ENCODE measurements around the gene HMGCS2. TPM values are rescaled to one million over a fixed set of nuclear protein-coding genes. Genes with fewer than 3 reads are reported as not detected.

The HMGCS2 gene
- total and polyA plus RNA-seq, 9 of the 15 experiments (the other 6 are each of a cell fraction or from before 2014, with no cell fraction given), result 0.13 TPM; not detected in 8

GRCh38 chr1:119737040-119737682, 31.5 kb downstream of the HMGCS2 start (continued):
- TF ChIP-seq FOXA1 (IDR thresholded peaks at IDR 0.05; ENCODE audit: borderline replicate concordance) (no peak), ZC3H11A (IDR thresholded peaks at IDR 0.05; ENCODE audit: low read depth, low read length) (no peak), PRMT5 (CRISPR knock-in tag; IDR thresholded peaks at IDR 0.05) (no peak), LARP7 (IDR thresholded peaks at IDR 0.05) (0 out of 2 replicates have a peak, but pooled peaks have one; percentile 29), CBFA2T3 (IDR thresholded peaks at IDR 0.05) (peak; percentile 99), BRCA1 (IDR thresholded peaks at IDR 0.05) (no peak), BRCA1 (CRISPR knock-in tag; IDR thresholded peaks at IDR 0.05) (no peak), ZNF316 (IDR thresholded peaks at IDR 0.05) (peak; percentile 99), MAFG (tag; conservative IDR thresholded peaks at IDR 0.05) (peak; percentile 98), BRD4 (IDR thresholded peaks at IDR 0.05) (no peak), RFX1 (IDR thresholded peaks at IDR 0.05) (no peak), NCOA4 (IDR thresholded peaks at IDR 0.05; ENCODE audit: partially characterized antibody) (no peak), HSF4 (CRISPR knock-in tag; IDR thresholded peaks at IDR 0.05; ENCODE audit: borderline replicate concordance) (no peak), HNRNPL (IDR thresholded peaks at IDR 0.05; ENCODE audit: low read depth, low read length) (0 out of 2 replicates have a peak, but pooled peaks have one; percentile 7), ELF4 (CRISPR knock-in tag; IDR thresholded peaks at IDR 0.05) (peak; percentile 69; the same call in 1 of the 2 replicates), ZSCAN32 (CRISPR knock-in tag; IDR thresholded peaks at IDR 0.05) (no peak), SPI1 (IDR thresholded peaks at IDR 0.05; ENCODE audit: borderline replicate concordance, low read depth, low read length) (peak; percentile 19; the same call in 1 of the 2 replicates)
- TF ChIP-seq, protein P1, sequence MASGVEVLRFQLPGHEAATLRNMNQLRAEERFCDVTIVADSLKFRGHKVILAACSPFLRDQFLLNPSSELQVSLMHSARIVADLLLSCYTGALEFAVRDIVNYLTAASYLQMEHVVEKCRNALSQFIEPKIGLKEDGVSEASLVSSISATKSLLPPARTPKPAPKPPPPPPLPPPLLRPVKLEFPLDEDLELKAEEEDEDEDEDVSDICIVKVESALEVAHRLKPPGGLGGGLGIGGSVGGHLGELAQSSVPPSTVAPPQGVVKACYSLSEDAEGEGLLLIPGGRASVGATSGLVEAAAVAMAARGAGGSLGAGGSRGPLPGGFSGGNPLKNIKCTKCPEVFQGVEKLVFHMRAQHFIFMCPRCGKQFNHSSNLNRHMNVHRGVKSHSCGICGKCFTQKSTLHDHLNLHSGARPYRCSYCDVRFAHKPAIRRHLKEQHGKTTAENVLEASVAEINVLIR (CRISPR knock-in tag; IDR thresholded peaks at IDR 0.05), result no peak
- TF ChIP-seq, protein P2, sequence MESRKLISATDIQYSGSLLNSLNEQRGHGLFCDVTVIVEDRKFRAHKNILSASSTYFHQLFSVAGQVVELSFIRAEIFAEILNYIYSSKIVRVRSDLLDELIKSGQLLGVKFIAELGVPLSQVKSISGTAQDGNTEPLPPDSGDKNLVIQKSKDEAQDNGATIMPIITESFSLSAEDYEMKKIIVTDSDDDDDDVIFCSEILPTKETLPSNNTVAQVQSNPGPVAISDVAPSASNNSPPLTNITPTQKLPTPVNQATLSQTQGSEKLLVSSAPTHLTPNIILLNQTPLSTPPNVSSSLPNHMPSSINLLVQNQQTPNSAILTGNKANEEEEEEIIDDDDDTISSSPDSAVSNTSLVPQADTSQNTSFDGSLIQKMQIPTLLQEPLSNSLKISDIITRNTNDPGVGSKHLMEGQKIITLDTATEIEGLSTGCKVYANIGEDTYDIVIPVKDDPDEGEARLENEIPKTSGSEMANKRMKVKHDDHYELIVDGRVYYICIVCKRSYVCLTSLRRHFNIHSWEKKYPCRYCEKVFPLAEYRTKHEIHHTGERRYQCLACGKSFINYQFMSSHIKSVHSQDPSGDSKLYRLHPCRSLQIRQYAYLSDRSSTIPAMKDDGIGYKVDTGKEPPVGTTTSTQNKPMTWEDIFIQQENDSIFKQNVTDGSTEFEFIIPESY (CRISPR knock-in tag; IDR thresholded peaks at IDR 0.05), result no peak
- TF ChIP-seq, protein P3, sequence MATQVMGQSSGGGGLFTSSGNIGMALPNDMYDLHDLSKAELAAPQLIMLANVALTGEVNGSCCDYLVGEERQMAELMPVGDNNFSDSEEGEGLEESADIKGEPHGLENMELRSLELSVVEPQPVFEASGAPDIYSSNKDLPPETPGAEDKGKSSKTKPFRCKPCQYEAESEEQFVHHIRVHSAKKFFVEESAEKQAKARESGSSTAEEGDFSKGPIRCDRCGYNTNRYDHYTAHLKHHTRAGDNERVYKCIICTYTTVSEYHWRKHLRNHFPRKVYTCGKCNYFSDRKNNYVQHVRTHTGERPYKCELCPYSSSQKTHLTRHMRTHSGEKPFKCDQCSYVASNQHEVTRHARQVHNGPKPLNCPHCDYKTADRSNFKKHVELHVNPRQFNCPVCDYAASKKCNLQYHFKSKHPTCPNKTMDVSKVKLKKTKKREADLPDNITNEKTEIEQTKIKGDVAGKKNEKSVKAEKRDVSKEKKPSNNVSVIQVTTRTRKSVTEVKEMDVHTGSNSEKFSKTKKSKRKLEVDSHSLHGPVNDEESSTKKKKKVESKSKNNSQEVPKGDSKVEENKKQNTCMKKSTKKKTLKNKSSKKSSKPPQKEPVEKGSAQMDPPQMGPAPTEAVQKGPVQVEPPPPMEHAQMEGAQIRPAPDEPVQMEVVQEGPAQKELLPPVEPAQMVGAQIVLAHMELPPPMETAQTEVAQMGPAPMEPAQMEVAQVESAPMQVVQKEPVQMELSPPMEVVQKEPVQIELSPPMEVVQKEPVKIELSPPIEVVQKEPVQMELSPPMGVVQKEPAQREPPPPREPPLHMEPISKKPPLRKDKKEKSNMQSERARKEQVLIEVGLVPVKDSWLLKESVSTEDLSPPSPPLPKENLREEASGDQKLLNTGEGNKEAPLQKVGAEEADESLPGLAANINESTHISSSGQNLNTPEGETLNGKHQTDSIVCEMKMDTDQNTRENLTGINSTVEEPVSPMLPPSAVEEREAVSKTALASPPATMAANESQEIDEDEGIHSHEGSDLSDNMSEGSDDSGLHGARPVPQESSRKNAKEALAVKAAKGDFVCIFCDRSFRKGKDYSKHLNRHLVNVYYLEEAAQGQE (IDR thresholded peaks at IDR 0.05; ENCODE audit: borderline replicate concordance), result peak; percentile 65; the same call in 1 of the 2 replicates
- TF ChIP-seq, protein P3 (CRISPR knock-in tag; IDR thresholded peaks at IDR 0.05; ENCODE audit: low read depth), result no peak

Data from K562 (cell line).